Lung microvascular endothelial cell (primary cell): Measurements from ENCODE around the gene QPCT. TPM values are rescaled to one million over a fixed set of nuclear protein-coding genes. Genes with fewer than 3 reads are reported as not detected.

Experiments
- total RNA-seq: library from RNA; depleted of rRNA; stranded (reverse); fragments of >200 nt; gene quantifications from 2 replicates; pipeline ENCODE4 v1.2.1, GENCODE V29; 2014

QPCT gene
- total RNA-seq, 1 donor from 2014 or later = 0.60 TPM

Other genes starting within 250 kb of the QPCT start
- 16.8 and 17.5 TPM in 2 replicates for gene EIF2AK2, start 187.7 kb upstream of the QPCT start, total RNA-seq
- not detected in 2 replicates for gene SULT6B1, start 156.0 kb upstream of the QPCT start, total RNA-seq
- gene CEBPZOS, start 148.1 kb upstream of the QPCT start, total RNA-seq = 4.6 and 7.4 TPM in 2 replicates
- 22.0 and 38.7 TPM in 2 replicates for gene CEBPZ, start 113.0 kb upstream of the QPCT start, total RNA-seq
- gene NDUFAF7, start 113.0 kb upstream of the QPCT start, total RNA-seq = 5.8 and 6.3 TPM in 2 replicates
- gene PRKD3, start 19.8 kb upstream of the QPCT start, total RNA-seq = 48.4 and 51.0 TPM in 2 replicates